Stimulated activated CD4-positive, alpha-beta T cell treated with anti-CD3 and anti-CD28 coated beads, Interleukin-1b, Interleukin-23, amount 100 ng/mL, for 4 hours (primary cell): Measurements from ENCODE around the gene ZNF215.
"Not testable (repeated sequence)": the region's sequence is repeated elsewhere in the genome, so short reads cannot be mapped to it uniquely, and the experiment has no call there.

Experiments used
- DNase-seq, 2 donors: peaks; one replicate each; pipeline ENCODE4 v3.0.0-alpha.2; 2020; ENCODE audit warnings: low read depth in 2 of 2

Gene ZNF215

GRCh38 chr11:6926208-6927029 is at the start of gene ZNF215:
ZNF215 (plus strand) TSS chr11:6926426; CDS start chr11:6932273, 5,847 bp downstream.
- DNase-seq, result peak; percentile 4 to 7

DNA sequence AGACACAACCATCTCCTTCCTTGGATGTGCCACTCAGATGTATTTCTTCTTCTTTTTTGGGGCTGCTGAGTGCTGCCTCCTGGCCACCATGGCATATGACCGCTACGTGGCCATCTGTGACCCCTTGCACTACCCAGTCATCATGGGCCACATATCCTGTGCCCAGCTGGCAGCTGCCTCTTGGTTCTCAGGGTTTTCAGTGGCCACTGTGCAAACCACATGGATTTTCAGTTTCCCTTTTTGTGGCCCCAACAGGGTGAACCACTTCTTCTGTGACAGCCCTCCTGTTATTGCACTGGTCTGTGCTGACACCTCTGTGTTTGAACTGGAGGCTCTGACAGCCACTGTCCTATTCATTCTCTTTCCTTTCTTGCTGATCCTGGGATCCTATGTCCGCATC is 49.3 kb upstream of the ZNF215 start:
- DNase-seq, result no peak

DNA sequence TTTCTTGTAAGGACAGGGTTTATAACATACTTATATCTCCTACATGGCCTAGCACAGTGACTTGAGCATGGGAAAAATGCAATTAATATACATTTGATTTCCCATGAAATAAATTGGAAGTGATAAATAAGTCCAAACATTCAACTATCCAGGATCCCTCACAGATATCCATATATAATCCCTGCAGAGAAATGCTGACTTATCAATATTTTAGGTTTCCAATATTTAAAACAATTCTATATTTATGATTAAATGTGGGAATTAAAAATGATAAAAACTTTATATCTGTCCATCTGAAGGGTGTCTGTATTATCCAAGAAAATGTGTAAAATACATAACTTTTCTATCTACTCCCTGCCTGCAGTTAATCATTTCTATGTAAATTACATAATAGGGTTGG is 43.5 kb upstream of the ZNF215 start:
- no peak for DNase-seq

GRCh38 chr11:6887711-6888110 is 38.5 kb upstream of the ZNF215 start:
- not testable (repeated sequence) for DNase-seq

GRCh38 chr11:6888830-6889229 is 37.4 kb upstream of the ZNF215 start:
- DNase-seq, result no peak

GRCh38 chr11:6889835-6890234 is 36.4 kb upstream of the ZNF215 start:
- DNase-seq, result no peak

- DNase-seq, result no peak
Observed at GRCh38 chr11:6892400-6892799, 33.8 kb upstream of the ZNF215 start, which contains the start of gene OR2D2. OR2D2 (minus strand) TSS chr11:6892500; CDS start chr11:6892500, 0 bp downstream.

GRCh38 chr11:6894097-6894496 is 32.1 kb upstream of the ZNF215 start:
- DNase-seq, result no peak

GRCh38 chr11:6895010-6895409 is 31.2 kb upstream of the ZNF215 start:
- no peak for DNase-seq

DNA sequence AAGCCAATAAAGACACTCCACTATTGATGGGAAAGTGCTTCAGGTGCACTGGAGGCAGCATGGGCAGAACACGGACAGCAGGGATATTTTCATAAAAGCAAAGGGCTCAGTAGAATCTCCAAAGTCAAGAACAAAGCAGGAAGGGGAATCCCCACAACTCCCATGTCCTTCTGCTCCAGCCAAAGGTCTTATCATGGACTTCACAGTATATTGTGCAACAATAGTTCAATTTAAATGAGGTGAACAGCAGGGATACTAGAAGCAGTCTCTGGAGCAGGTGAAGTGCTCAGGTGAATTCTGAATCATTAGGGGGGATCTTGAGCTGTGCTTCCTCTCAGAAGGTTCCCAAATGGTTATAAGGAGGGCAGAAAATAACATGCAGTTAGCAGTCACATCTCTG is 27.3 kb upstream of the ZNF215 start:
- no peak for DNase-seq

DNA sequence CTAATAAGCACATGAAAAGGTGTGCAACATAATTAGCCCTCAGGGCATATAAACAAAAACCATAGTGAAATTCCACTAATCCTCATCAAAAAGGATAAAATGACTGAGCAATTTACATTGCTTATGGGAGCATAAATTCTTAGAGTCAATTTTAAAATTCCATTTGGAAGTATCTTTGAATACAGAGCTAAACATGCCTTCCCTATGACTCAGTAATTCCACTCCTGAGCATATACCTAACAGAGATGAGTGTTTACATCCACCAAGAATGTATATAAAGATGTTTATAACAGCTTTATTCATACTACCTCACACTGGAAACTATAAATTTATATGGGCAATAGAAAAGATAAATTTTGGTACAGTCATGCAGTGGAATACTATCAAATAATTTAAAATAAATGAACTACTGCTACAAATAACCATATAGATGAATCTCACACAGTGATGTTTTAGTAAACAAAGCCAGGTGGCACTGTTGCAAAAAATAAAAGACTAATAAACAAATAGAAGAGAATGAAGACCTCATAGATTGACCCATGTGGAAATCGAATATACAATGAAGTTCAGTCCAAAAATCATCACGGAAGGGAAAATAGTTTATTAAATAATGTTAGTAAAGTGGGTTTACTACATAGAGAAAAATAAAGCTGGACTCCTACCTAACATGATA is 25.8 kb upstream of the ZNF215 start:
- no peak for DNase-seq

GRCh38 chr11:6904804-6905203 is 21.4 kb upstream of the ZNF215 start:
- DNase-seq, result not testable (repeated sequence)

- DNase-seq, result no peak
Observed at GRCh38 chr11:6911378-6911777, 14.8 kb upstream of the ZNF215 start.

- no peak for DNase-seq
Observed at GRCh38 chr11:6911948-6912347, 14.3 kb upstream of the ZNF215 start.

- no peak for DNase-seq
Observed at GRCh38 chr11:6919698-6920097, 6.5 kb upstream of the ZNF215 start.

DNA sequence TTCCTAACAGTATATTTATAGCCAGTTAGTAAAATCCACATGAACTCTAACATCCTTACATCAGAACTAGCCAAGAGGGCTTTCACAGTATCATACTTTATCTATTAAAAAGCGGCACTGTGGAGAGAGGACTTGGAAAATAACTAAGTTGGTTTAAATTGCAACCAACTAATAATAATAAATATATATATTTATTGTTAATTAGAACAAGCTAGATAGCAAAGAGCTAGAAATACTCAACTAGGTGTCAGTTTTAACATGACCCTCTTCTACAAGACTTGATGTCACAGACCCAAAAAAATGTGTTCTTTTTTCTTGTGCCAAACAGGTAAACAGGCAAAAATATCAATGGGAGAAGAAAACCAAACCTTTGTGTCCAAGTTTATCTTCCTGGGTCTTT is 5.5 kb upstream of the ZNF215 start, which contains the start of gene OR2D3:
Gene OR2D3 (plus strand): TSS at position 301 of the 400 bp plus-strand sequence. CDS start 0 bp downstream, at position 301.
- no peak for DNase-seq

DNA sequence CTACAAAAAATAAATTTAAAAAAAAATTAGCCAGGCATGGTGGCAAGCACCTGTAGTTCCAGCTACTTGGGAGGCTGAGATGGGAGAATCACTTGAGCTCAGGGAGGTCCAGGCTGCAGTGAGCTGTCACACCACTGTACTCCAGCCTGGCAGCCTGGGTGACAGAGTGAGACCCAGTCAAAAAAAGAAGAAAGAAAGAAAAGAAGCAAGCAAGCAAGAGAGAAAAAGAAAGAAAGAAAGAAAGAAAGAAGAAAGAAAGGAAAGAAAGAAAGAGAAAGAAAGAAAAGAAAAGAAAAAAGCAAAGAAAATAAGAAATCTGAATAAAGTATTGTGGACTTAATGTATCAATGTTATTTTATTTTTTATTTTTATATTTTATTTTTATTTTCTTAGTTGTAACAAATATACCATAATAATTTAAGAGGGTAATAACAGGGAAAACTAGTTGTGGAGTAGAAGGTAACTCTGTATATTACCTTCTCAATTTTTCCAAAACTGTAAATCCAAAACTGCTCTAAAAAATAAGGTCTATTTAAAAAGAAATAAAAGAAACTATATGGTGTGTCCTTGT is 1.1 kb upstream of the ZNF215 start:
- no peak for DNase-seq

GRCh38 chr11:6925636-6926207 is 504 bp upstream of the ZNF215 start:
- no peak for DNase-seq

GRCh38 chr11:6927030-6927617 is 898 bp downstream of the ZNF215 start:
- DNase-seq, result no peak

DNA sequence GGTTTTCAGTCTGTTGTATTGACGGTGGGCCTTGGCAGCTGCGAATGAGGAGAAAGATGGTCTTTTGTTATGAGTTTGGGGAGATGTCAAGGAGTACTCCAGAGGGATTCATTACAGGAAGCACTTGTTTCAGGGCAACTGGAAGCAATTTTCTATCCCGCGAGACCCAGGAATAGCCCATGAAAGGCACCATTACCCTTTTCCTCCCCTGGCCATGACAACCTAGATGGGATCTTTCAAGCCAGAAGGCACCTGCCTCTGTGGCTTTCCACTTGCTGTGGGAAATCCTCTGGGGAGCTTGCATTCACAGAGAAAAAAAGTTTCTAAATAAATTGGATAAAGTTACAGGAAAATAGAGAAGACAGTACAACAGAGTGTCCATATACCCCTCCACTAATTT is 2.7 kb downstream of the ZNF215 start:
- no peak for DNase-seq

DNA sequence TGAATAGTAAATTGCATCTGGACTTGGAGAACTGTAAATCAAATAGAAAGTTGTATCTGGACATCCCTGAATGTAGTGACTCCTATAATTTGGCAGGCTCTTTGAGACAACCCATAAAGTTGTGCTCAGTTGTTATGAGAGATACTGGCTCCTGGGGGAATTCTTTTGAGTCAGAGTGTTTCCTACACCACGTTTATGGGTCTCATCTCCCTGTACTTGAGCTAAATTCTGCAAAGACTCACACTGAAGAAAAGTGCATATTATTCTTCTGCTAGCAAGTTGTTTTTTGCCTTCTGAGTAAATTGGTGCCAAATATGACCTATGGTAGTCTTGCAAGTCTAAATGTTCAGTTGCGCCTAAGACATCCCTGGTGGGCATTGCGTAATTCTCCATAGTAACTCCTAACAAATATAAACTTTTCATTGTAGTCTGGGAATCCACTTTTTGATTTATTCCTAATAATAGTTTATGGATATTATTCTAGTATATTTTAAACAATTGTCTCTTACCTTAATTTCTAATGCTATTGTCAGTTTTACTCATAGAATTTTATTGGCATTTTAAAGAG is 5.0 kb downstream of the ZNF215 start:
- DNase-seq, result no peak

DNA sequence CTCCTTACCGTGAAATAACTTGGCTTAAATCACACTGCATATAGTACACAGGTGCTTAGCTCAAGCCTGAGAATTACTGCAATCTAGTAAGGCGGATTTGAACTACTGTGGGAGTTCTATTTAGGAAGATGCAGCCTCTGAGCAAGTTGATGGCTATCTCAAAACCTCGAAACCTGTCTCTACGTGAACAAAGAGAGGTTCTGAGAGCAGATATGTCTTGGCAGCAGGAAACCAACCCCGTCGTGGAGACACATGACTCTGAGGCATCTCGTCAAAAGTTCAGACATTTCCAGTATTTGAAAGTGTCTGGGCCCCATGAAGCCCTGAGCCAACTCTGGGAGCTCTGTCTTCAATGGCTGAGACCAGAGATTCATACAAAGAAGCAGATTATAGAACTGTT is 5.9 kb downstream of the ZNF215 start:
- no peak for DNase-seq
